Ascending aorta (tissue), 2 donors: ENCODE measurements around the gene IRF2BP2. TPM values are rescaled to one million over a fixed set of nuclear protein-coding genes. Genes with fewer than 3 reads are reported as not detected.
"Not testable (repeated sequence)": the region's sequence is repeated elsewhere in the genome, so short reads cannot be mapped to it uniquely, and the experiment has no call there.

Source experiments
- DNase-seq, 2 donors: peaks; one replicate each; pipeline ENCODE4 v3.0.0-alpha.2; 2019; ENCODE audit warnings: low spot score in 2 of 2
- H3K27ac ChIP-seq, 2 donors: fragments of 200-600 bp; sonication (generic); one replicate each; pipeline ENCODE4 v1.5.1; 2016 to 2017; ENCODE audit warnings: mild to moderate bottlenecking in 1 of 2
- H3K27me3 ChIP-seq: fragments of 200-600 bp; sonication (generic); one replicate; pipeline ENCODE4 v1.5.1; 2017
- H3K36me3 ChIP-seq, 2 donors: fragments of 200-600 bp; sonication (generic); one replicate each; pipeline ENCODE4 v1.5.1; 2016
- H3K4me1 ChIP-seq, 2 donors: fragments of 200-600 bp; sonication (generic); one replicate each; pipeline ENCODE4 v1.5.1; 2016 to 2017; ENCODE audit warnings: mild to moderate bottlenecking in 1 of 2
- H3K4me3 ChIP-seq, 2 donors: fragments of 200-600 bp; sonication (generic); one replicate each; pipeline ENCODE4 v1.5.1; 2016 to 2017; ENCODE audit warnings: mild to moderate bottlenecking in 1 of 2
- H3K9me3 ChIP-seq, 2 donors: fragments of 200-600 bp; sonication (generic); one replicate each; pipeline ENCODE4 v1.5.1; 2016
- intact Hi-C: fragments of 100-400 bp; cut with DNase I; formaldehyde crosslinking; loops from one replicate; pipeline ENCODE4 v1.15.1; 2023
- total RNA-seq: library from RNA; depleted of rRNA; stranded (reverse); fragments of >200 nt; gene quantifications from one replicate; pipeline ENCODE4 v1.1.0, GENCODE V29; 2016
- TF ChIP-seq, protein P1 (sequence below), 3 experiments: fragments of 200-600 bp in 2 of 3; fragments of 450-650 bp in 1 of 3; sonication (generic) in 2 of 3; IDR thresholded peaks; one replicate each; pipeline ENCODE4 v1.5.1; 2016 to 2019; ENCODE audit warnings: antibody characterized with exemption in 3 of 3, mild to moderate bottlenecking in 1 of 3, moderate library complexity in 1 of 3

IRF2BP2 gene
- total RNA-seq, 1 donor from 2014 or later, result 80.0 TPM

DNA sequence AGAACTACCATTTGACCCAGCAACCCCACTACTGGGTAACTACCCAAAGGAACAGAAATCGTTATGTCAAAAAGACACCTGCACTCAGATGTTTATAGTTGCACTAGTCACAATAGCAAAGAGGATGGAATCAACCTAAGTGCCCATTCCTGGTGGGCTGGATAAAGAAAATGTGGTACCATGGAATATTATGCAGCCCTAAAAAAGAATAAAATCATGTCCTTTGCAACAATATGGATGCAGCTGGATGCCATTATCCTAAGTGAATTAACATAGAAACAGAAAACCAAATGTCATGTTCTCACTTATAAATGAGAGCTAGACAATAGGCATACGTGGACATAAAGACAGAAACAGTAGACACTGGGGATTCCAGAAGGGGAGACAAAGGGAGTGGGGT is 32.5 kb upstream of the IRF2BP2 start:
- no peak overlapping the region for H3K4me3 ChIP-seq
- intact Hi-C loops, result no loop called here
- no peaks in the 10 kb centered on the region for H3K27me3 ChIP-seq
- no peaks in the 10 kb centered on the region for H3K9me3 ChIP-seq
- no peaks in the 10 kb centered on the region for H3K36me3 ChIP-seq
- H3K4me1 ChIP-seq, result no peaks in the 10 kb centered on the region
- no peak overlapping the region for H3K27ac ChIP-seq
- DNase-seq, result no peak
- TF ChIP-seq, protein P1, sequence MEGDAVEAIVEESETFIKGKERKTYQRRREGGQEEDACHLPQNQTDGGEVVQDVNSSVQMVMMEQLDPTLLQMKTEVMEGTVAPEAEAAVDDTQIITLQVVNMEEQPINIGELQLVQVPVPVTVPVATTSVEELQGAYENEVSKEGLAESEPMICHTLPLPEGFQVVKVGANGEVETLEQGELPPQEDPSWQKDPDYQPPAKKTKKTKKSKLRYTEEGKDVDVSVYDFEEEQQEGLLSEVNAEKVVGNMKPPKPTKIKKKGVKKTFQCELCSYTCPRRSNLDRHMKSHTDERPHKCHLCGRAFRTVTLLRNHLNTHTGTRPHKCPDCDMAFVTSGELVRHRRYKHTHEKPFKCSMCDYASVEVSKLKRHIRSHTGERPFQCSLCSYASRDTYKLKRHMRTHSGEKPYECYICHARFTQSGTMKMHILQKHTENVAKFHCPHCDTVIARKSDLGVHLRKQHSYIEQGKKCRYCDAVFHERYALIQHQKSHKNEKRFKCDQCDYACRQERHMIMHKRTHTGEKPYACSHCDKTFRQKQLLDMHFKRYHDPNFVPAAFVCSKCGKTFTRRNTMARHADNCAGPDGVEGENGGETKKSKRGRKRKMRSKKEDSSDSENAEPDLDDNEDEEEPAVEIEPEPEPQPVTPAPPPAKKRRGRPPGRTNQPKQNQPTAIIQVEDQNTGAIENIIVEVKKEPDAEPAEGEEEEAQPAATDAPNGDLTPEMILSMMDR (IDR thresholded peaks at IDR 0.05), result no peak

DNA sequence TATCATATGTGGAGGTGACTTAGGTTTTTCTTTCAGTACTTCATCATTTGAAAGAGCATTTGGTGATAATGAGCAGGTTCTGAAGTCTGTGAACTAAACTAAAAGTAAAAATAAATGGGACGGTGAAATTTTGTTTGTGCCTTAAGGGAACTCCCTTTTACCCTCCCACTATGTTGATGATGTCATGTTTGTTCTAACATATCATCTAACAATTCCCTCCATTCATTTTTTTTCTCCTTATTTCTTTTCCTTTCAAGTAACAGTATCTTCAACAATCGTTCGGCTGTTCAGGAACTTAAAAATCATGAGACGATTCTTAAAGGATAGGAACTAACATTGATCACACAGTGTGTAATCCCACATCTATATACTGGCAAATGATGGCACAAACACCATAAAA is 30.0 kb upstream of the IRF2BP2 start:
- intact Hi-C loops, result no loop called here
- no peak overlapping the region for H3K4me3 ChIP-seq
- no peaks in the 10 kb centered on the region for H3K9me3 ChIP-seq
- TF ChIP-seq, protein P1 (IDR thresholded peaks at IDR 0.05), result no peak
- no peaks in the 10 kb centered on the region for H3K27me3 ChIP-seq
- no peaks in the 10 kb centered on the region for H3K4me1 ChIP-seq
- no peak overlapping the region for H3K27ac ChIP-seq
- H3K36me3 ChIP-seq, result no peaks in the 10 kb centered on the region
- no peak for DNase-seq

DNA sequence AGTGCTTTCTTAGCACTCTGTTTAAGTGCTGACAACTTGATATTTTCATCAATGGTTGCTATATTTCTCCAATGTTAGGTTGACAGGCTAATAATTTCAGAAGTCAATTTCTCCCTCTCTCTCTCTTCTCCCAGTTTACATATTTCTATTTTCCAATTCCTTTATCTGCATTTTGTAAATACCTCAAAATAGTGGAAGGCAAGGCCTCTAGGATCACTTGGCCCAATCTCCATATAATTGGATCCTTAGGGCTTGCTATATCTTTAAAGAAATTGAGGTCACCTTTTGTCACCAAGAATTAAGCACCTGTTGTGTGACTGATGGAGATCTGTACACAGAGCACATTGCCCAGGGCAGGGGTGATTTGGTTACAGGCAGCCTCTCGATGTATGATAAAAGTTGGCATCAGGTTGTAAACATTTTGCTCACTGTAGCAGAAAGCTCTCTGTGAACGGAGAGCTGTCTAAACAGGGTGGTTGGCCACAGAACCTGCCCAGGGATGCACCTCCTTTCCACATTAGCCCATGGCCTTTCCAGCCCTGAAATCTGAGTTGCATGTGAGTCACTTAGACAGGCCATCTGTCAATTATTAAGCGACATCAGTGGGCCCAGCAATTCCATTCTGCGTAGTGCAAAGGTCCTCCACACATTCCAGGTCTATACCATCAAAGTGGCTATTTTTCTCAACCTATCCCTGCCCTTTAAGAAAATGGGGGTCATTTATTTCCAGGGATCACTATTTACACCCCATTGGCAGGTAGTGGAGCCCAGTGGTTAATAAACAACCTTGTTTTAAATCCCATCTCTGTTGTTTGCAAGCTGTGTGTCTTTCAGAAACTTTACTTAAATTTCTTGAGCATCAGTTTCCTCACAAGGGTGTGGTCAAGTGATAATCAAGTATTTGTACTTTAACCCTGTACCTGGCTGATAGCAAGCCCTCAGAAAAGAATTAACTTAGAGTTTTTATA is 29.1 kb upstream of the IRF2BP2 start:
- TF ChIP-seq, protein P1 (IDR thresholded peaks at IDR 0.05), result no peak
- intact Hi-C loops, result no loop called here
- Histone ChIP-seq H3K4me3 (no peak overlapping the region), H3K36me3 (no peaks in the 10 kb centered on the region), H3K9me3 (no peaks in the 10 kb centered on the region), H3K27ac (no peak overlapping the region), H3K4me1 (no peaks in the 10 kb centered on the region), H3K27me3 (no peaks in the 10 kb centered on the region)
- DNase-seq, result no peak

DNA sequence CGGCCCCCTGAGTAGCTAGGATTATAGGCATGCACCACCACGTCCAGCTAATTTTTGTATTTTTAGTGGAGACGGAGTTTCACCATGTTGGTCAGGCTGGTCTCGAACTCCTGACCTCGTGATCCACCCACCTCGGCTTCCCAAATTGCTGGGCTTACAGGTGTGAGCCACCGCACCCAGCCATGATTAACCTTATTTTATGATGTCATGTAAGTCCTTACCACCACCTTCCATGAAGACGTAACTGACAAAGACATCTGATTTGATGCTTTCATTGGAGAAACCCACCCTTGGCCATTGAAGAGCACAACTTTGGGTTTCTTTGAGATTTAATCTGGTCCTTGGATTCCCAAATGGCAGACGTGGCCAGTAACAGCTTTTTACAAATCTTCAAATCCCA is 24.9 kb upstream of the IRF2BP2 start:
- H3K4me1 ChIP-seq, H3K27ac ChIP-seq, H3K36me3 ChIP-seq, H3K9me3 ChIP-seq, DNase-seq, intact Hi-C loops, H3K4me3 ChIP-seq, H3K27me3 ChIP-seq: not testable (repeated sequence)

DNA sequence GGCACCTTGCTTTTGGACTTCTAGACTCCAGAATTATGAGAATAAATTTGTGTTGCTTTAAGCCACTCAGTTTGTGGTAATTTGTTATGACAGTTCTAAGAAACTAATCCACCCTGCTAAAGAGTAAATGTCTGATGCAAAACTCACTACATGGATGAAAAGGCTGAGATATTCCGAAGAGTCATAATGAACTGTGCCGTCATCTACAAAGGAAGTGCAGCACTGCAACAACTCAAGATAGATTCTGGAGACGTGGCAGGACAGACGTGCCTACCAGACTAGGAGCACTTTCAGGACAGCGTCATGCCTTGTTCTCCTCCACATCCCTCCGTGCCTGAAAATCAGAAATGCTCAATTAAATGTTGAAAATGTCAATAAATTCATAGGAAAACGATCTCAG is 24.4 kb upstream of the IRF2BP2 start:
- intact Hi-C loops, result no loop called here
- DNase-seq, result no peak
- no peak overlapping the region for H3K27ac ChIP-seq
- TF ChIP-seq, protein P1 (IDR thresholded peaks at IDR 0.05), result no peak
- H3K9me3 ChIP-seq, result no peaks in the 10 kb centered on the region
- H3K27me3 ChIP-seq, result no peaks in the 10 kb centered on the region
- H3K4me3 ChIP-seq, result no peak overlapping the region
- H3K4me1 ChIP-seq, result no peaks in the 10 kb centered on the region
- H3K36me3 ChIP-seq, result no peaks in the 10 kb centered on the region

DNA sequence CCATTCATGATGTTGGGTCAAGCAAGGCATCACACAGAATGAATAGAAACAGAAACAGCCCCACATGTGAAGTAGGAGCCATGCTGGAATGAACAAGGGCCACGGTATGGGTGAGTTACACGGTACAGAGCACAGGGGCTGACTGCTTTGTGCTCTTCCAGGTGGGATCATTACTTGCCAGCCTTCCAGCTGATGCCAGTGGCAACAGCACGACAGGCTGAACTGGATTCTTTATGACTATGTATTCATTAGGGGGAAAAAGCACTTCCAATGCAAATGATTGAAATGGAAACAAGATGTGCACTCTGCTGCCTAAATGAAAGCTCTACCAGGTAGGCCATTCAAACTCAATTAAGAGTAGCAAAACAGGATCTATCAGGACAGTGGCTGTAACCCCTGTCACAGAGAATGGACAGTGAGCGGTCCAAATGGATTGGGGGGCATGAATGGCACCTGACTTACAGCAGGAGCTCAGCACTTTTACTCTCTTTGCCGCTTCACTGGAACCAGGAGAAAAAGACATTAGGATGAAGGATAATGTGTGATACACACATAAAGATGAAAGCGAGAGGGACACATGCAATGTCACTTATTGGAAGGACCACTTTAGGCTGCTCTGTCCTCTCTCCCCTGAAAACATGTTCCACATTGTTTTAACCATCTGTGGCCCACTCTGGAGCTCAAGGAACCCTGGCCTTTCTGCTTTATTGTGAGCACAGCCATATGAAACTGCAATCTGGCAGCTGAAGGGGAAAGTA is 23.4 kb upstream of the IRF2BP2 start:
- Histone ChIP-seq H3K27ac (no peak overlapping the region), H3K9me3 (no peaks in the 10 kb centered on the region), H3K4me3 (no peak overlapping the region), H3K4me1 (no peaks in the 10 kb centered on the region), H3K36me3 (no peaks in the 10 kb centered on the region), H3K27me3 (no peaks in the 10 kb centered on the region)
- intact Hi-C loops, result no loop called here
- TF ChIP-seq, protein P1 (IDR thresholded peaks at IDR 0.05), result no peak
- DNase-seq, result no peak
